Measurements from ENCODE around the gene ODAPH. TPM values are rescaled to one million over a fixed set of nuclear protein-coding genes. Genes with fewer than 3 reads are reported as not detected.

ODAPH gene
- total and polyA plus RNA-seq, 4 donors, result not detected

DNA sequence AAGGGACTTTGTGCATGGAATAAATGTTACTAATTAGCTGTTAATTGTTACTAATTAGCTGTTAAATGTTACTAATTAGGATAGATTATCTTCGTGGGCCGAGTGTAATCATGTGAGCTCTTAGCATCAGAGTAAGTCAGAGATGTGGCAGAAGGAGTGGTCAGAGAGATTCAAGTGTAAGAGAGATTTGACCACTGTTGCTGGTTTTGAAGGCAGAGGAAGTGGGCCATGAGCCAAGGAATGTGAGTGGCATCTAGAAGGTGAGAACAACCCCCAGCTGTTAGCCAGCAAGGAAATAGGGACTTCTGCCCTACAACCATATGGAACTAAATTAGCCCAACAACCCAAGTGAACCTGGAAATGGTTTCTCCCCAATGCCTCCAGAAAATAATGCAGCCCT is 28.2 kb downstream of the ODAPH start:
- H3K36me3 ChIP-seq (ENCODE audit: control insufficient read depth in 4 of 4, insufficient read depth in 3 of 4, low read depth in 1 of 4, low read length in 3 of 4), result no peaks in the 10 kb centered on the region
- no peak overlapping the region for H3K27ac ChIP-seq (ENCODE audit: low read depth in 1 of 2, low read length in 2 of 2)
- H3K9ac ChIP-seq (ENCODE audit: low read depth in 1 of 2, low read length in 2 of 2), result no peak overlapping the region
- no peak for DNase-seq (ENCODE audit: low spot score)
- H3K4me1 ChIP-seq (ENCODE audit: control insufficient read depth in 4 of 4, insufficient read depth in 4 of 4, low read length in 3 of 4), result no peaks in the 10 kb centered on the region
- WGBS, result 81% methylated on average over 2 of the region's 2 CpGs
- no peak overlapping the region for H3K4me3 ChIP-seq (ENCODE audit: low read depth in 1 of 3, low read length in 3 of 3)
- H3K27me3 ChIP-seq (ENCODE audit: control insufficient read depth in 4 of 4, insufficient read depth in 4 of 4, low read length in 3 of 4), result no peaks in the 10 kb centered on the region
- TF ChIP-seq YY1 (IDR thresholded peaks at IDR 0.05), result no peak
- peaks cover 0 to 2% (median 0%) of the 10 kb centered on the region in 4 donors for H3K9me3 ChIP-seq (ENCODE audit: control insufficient read depth in 4 of 4, low read length in 3 of 4)

DNA sequence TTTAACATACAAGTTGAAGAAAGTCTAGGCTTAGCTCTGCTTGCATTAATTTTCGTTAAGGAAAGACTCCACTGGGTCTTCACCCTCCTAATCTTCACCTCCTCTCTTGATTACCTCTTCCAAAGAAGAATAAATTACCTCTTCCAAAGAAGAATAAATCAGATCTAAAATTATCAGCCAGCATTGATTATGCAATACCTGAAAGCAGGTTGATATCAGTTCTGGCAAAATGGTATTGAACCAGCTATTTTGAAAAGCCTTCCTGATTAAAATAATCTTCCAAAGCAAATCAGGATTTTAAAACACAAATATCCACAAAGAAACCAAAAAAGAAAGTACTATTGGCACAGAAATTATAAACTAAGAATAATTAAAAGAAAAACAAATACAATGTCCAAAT is 37.5 kb downstream of the ODAPH start:
- Histone ChIP-seq H3K9me3 (ENCODE audit: control insufficient read depth in 4 of 4, low read length in 3 of 4) (no peaks in the 10 kb centered on the region), H3K9ac (ENCODE audit: low read depth in 1 of 2, low read length in 2 of 2) (no peak overlapping the region), H3K27me3 (ENCODE audit: control insufficient read depth in 4 of 4, insufficient read depth in 4 of 4, low read length in 3 of 4) (no peaks in the 10 kb centered on the region), H3K36me3 (ENCODE audit: control insufficient read depth in 4 of 4, insufficient read depth in 3 of 4, low read depth in 1 of 4, low read length in 3 of 4) (no peaks in the 10 kb centered on the region), H3K27ac (ENCODE audit: low read depth in 1 of 2, low read length in 2 of 2) (no peak overlapping the region), H3K4me3 (ENCODE audit: low read depth in 1 of 3, low read length in 3 of 3) (no peak overlapping the region), H3K4me1 (ENCODE audit: control insufficient read depth in 4 of 4, insufficient read depth in 4 of 4, low read length in 3 of 4) (no peaks in the 10 kb centered on the region)
- TF ChIP-seq GABPA (IDR thresholded peaks at IDR 0.05 in 1 of 2, conservative IDR thresholded peaks at IDR 0.05 in 1 of 2) (no peak), SP1 (IDR thresholded peaks at IDR 0.05) (no peak), NR2F2 (IDR thresholded peaks at IDR 0.05) (no peak), CTCF (IDR thresholded peaks at IDR 0.05; ENCODE audit: low read depth, low read length, missing input control) (no peak), ZBTB33 (IDR thresholded peaks at IDR 0.05) (no peak), TAF1 (conservative IDR thresholded peaks at IDR 0.05) (no peak), REST (IDR thresholded peaks at IDR 0.05) (no peak), EGR1 (IDR thresholded peaks at IDR 0.05; ENCODE audit: low read depth in 2 of 2) (no peak), HNF4A (conservative IDR thresholded peaks at IDR 0.05) (no peak), RAD21 (IDR thresholded peaks at IDR 0.05) (no peak), FOXA2 (IDR thresholded peaks at IDR 0.05) (no peak)
- TF ChIP-seq, protein P1, sequence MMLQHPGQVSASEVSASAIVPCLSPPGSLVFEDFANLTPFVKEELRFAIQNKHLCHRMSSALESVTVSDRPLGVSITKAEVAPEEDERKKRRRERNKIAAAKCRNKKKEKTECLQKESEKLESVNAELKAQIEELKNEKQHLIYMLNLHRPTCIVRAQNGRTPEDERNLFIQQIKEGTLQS (IDR thresholded peaks at IDR 0.05), result no peak
- DNase-seq (ENCODE audit: low spot score), result no peak
- WGBS, result 78% methylated on average over 1 of the region's 1 CpG

Data from liver (tissue), 9 donors.